IMR-90 (cell line): ENCODE measurements around the gene WDR62.

ENCODE experiments used
- CEBPB ChIP-seq: IDR thresholded peaks from 2 replicates; pipeline ENCODE4 v1.6.1; 2012; ENCODE audit warnings: low read depth, low read length, improper control_type of control experiment
- MAFK ChIP-seq: IDR thresholded peaks from 2 replicates; pipeline ENCODE4 v1.6.1; 2012; ENCODE audit warnings: low read depth, low read length, improper control_type of control experiment
- NFE2L2 ChIP-seq: fragments of 150-350 bp; IDR thresholded peaks from 2 replicates; pipeline ENCODE4 v1.6.1; 2016; ENCODE audit warnings: low read depth, mild to moderate bottlenecking, low read length
- POLR2A ChIP-seq: IDR thresholded peaks from 2 replicates; pipeline ENCODE4 v1.6.1; 2012; ENCODE audit warnings: mild to moderate bottlenecking, low read depth, low read length
- RAD21 ChIP-seq: IDR thresholded peaks from 2 replicates; pipeline ENCODE4 v1.6.1; 2012; ENCODE audit warnings: low read length, improper control_type of control experiment
- TF ChIP-seq, protein P1 (sequence below): conservative IDR thresholded peaks from 2 replicates; pipeline ENCODE4 v1.5.1; 2012; ENCODE audit warnings: mild to moderate bottlenecking, low read depth, low read length, improper control_type of control experiment

DNA sequence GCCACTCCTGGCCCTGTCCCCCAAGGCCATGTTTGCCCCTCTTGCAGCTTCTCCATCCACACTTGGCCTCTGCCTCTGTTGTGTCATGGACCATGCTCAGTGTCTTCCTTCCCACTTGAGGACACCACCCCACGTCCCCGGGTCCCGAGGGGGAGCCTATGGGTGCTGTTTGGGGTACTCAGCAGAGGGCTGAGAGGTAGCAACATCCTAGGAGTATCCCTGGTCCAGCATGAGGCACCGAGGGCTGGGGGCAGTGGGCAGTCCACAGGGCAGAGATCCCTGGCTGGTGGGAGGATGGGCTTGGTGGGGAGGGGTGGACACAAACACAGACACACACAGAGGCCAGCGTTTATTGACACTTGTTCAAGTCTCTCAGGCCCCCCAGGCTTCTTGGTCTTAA, 95.9 kb downstream of the WDR62 start:
- TF ChIP-seq, protein P1, sequence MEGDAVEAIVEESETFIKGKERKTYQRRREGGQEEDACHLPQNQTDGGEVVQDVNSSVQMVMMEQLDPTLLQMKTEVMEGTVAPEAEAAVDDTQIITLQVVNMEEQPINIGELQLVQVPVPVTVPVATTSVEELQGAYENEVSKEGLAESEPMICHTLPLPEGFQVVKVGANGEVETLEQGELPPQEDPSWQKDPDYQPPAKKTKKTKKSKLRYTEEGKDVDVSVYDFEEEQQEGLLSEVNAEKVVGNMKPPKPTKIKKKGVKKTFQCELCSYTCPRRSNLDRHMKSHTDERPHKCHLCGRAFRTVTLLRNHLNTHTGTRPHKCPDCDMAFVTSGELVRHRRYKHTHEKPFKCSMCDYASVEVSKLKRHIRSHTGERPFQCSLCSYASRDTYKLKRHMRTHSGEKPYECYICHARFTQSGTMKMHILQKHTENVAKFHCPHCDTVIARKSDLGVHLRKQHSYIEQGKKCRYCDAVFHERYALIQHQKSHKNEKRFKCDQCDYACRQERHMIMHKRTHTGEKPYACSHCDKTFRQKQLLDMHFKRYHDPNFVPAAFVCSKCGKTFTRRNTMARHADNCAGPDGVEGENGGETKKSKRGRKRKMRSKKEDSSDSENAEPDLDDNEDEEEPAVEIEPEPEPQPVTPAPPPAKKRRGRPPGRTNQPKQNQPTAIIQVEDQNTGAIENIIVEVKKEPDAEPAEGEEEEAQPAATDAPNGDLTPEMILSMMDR = no peak
- TF ChIP-seq NFE2L2 (no peak), RAD21 (no peak), CEBPB (no peak), POLR2A (no peak), MAFK (no peak)
